ENCODE results near the gene CRIP2.

DNA sequence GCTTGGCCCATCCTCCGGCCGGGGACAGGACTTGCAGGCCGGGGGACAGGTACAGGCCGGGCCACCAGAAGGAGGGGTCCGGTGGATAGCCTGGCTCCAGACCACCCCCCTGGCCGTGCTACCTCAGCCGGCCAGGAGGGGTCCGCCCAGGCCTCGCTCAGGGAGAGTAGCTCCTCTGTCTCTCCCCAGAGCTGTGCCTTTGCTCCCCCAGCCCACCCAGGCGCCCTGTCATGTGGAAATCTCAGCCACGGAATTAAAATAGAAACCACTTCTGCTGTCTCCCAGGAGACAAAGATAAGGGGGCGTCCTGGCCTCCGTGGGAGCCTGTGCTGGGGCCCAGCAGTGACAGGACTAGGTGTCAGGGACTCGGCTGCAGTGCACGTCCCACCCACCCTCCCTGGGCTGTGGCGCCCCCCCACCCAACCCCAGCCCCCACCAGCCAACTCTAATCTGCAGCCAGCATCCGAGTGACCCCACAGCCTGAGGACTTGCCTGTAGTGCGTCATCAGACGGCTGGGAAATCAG, 3.3 kb upstream of the CRIP2 start:
- TF ChIP-seq POLR2AphosphoS5 (IDR thresholded peaks at IDR 0.05; ENCODE audit: low read depth) (0 out of 2 replicates have a peak, but pooled peaks have one; percentile 10), JUNB (IDR thresholded peaks at IDR 0.05; ENCODE audit: unreplicated experiment) (no peak), EZH2phosphoT487 (IDR thresholded peaks at IDR 0.05; ENCODE audit: unreplicated experiment) (no peak), EZH2 (IDR thresholded peaks at IDR 0.05; ENCODE audit: low read depth, unreplicated experiment) (no peak), NANOG (IDR thresholded peaks at IDR 0.05; ENCODE audit: borderline replicate concordance) (no peak), CREB1 (CRISPR knock-in tag; IDR thresholded peaks at IDR 0.05; ENCODE audit: low read depth) (no peak)
- TF ChIP-seq, protein P1, sequence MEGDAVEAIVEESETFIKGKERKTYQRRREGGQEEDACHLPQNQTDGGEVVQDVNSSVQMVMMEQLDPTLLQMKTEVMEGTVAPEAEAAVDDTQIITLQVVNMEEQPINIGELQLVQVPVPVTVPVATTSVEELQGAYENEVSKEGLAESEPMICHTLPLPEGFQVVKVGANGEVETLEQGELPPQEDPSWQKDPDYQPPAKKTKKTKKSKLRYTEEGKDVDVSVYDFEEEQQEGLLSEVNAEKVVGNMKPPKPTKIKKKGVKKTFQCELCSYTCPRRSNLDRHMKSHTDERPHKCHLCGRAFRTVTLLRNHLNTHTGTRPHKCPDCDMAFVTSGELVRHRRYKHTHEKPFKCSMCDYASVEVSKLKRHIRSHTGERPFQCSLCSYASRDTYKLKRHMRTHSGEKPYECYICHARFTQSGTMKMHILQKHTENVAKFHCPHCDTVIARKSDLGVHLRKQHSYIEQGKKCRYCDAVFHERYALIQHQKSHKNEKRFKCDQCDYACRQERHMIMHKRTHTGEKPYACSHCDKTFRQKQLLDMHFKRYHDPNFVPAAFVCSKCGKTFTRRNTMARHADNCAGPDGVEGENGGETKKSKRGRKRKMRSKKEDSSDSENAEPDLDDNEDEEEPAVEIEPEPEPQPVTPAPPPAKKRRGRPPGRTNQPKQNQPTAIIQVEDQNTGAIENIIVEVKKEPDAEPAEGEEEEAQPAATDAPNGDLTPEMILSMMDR (conservative IDR thresholded peaks at IDR 0.05; ENCODE audit: low read depth in 2 of 2), result peak; percentile 27 to 38; a peak in 3 of 4 replicates
- TF ChIP-seq, protein P2, sequence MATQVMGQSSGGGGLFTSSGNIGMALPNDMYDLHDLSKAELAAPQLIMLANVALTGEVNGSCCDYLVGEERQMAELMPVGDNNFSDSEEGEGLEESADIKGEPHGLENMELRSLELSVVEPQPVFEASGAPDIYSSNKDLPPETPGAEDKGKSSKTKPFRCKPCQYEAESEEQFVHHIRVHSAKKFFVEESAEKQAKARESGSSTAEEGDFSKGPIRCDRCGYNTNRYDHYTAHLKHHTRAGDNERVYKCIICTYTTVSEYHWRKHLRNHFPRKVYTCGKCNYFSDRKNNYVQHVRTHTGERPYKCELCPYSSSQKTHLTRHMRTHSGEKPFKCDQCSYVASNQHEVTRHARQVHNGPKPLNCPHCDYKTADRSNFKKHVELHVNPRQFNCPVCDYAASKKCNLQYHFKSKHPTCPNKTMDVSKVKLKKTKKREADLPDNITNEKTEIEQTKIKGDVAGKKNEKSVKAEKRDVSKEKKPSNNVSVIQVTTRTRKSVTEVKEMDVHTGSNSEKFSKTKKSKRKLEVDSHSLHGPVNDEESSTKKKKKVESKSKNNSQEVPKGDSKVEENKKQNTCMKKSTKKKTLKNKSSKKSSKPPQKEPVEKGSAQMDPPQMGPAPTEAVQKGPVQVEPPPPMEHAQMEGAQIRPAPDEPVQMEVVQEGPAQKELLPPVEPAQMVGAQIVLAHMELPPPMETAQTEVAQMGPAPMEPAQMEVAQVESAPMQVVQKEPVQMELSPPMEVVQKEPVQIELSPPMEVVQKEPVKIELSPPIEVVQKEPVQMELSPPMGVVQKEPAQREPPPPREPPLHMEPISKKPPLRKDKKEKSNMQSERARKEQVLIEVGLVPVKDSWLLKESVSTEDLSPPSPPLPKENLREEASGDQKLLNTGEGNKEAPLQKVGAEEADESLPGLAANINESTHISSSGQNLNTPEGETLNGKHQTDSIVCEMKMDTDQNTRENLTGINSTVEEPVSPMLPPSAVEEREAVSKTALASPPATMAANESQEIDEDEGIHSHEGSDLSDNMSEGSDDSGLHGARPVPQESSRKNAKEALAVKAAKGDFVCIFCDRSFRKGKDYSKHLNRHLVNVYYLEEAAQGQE (IDR thresholded peaks at IDR 0.05; ENCODE audit: unreplicated experiment), result no peak
- TF ChIP-seq, protein P3, sequence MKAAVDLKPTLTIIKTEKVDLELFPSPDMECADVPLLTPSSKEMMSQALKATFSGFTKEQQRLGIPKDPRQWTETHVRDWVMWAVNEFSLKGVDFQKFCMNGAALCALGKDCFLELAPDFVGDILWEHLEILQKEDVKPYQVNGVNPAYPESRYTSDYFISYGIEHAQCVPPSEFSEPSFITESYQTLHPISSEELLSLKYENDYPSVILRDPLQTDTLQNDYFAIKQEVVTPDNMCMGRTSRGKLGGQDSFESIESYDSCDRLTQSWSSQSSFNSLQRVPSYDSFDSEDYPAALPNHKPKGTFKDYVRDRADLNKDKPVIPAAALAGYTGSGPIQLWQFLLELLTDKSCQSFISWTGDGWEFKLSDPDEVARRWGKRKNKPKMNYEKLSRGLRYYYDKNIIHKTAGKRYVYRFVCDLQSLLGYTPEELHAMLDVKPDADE (IDR thresholded peaks at IDR 0.05), result no peak

All from GM23338 (cell line).